ENCODE data around the gene G6PC1.

G6PC1 gene

GRCh38 chr17:42937712-42938596 lies 37.4 kb downstream of the G6PC1 start:
- peak; percentile 69 for DNase-seq (ENCODE audit: low read depth)

DNA sequence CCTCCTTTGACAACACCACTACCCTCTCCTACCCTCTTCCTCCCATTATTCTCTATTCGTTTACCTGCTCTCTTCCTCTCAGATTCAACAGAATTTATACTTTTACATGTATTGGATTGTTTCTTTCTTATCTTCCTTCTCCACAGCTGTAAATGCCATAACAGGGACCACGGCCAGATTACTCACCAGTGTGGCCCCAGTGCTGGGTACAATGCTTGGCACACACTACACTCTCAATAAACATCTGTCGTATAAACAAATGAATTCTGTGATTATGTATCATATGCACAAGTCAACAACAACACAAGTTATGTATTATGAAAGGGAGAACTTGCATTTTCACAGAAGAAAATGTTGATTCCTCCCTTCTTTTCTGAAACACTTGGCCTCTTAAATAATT lies 43.6 kb downstream of the G6PC1 start:
- DNase-seq (ENCODE audit: low read depth), result no peak

GRCh38 chr17:42946812-42947211 lies 46.2 kb downstream of the G6PC1 start:
- DNase-seq (ENCODE audit: low read depth), result no peak

- no peak for DNase-seq (ENCODE audit: low read depth)
Measured at GRCh38 chr17:42950044-42950783, 49.6 kb downstream of the G6PC1 start.

Measured in EH (cell line).